Fibroblast of skin of scalp (primary cell): Measurements from ENCODE around the gene S1PR4.
"Not testable (repeated sequence)": the region's sequence is repeated elsewhere in the genome, so short reads cannot be mapped to it uniquely, and the experiment has no call there.

Source experiments
- DNase-seq: peaks from one replicate; pipeline ENCODE4 v3.0.0-alpha.2; 2013

Gene S1PR4

DNA sequence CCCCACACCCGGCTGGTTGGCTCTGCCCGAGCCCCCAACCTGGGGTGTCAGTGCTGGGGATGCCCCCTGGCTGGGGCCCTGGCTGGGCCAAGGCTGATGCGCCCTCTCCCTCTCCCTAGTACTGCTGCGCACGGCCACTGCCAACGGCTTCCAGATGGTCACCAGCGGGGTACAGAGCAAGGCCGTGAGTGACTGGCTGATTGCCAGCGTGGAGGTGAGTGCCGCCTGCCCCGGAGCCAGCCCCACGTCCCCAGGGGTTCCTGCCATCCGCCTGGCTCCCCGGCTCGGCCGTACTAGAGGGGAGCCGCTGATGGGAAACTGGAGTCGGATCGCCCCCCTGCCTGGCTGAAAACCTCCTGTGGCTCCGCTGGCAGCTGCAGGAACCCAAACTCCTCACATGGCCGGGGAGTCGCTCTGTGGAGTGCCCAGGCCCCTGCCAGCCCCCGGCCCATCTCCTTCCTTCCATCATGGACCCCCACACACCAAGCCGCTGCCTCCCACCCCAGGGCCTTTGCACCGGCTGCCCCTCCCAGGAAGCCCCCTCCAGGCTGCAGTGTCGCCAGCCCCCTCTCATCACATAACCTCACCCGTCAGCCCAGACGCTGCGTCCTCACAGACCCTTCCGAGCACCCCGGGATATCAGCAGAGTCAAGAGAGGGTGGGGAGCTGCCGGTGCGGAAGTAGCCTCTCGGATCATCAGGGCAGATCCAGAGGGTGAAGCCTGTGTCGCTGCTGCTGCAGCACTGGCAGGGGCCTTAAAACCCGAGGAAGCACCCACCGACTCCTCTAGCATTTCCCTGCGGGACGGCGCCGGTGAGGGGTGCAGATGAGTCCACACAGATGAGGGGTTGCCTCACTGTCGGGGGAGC, 17.7 kb downstream of the S1PR4 start:
- no peak for DNase-seq

DNA sequence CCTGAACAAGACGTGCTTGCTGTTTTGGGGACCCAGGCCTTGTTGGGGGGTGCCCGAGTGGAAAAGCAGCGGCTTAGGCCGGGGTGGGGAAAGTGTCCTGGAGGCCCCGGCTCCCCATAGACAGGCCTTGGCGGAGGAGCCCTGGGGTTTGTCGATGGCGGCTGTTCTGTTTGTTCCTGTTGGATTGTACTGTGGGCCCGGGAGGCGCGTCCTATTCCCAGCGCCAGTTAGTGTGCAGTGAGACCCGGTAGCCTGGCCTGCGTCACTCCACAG, 18.3 kb downstream of the S1PR4 start:
- no peak for DNase-seq

GRCh38 chr19:3198901-3199700, 20.5 kb downstream of the S1PR4 start:
- no peak for DNase-seq

DNA sequence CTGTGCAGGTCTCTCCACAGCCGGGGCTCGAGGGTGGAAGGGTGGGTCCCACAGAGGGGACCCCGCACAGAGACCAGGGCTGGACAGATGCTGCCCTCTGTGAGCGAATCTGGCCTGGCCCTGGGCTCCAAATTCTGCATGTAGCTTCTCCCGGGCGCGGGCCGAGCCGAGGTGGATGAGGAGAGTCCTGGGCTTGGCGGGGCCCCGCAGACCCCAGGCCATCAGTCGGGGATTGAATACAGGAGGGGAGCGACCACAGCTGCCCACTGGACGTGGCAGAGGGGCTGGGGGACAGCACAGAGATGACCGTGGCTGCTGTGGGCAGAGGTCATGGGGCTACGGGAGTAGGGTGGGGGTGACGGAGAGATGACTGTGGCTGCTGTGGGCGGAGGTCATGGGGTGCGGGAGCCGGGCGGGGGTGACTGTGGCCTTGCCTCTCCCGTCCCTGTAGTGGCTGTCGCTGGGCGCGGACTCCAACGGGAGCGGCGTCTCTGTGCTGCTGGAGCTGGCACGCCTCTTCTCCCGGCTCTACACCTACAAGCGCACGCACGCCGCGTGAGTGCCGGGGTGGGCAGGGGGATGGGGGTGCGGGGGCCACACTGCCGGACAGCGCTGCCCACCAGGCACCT, 22.6 kb downstream of the S1PR4 start:
- no peak for DNase-seq

GRCh38 chr19:3201911-3202310, 23.3 kb downstream of the S1PR4 start:
- DNase-seq: no peak

GRCh38 chr19:3202346-3202745, 23.8 kb downstream of the S1PR4 start:
- no peak for DNase-seq

DNA sequence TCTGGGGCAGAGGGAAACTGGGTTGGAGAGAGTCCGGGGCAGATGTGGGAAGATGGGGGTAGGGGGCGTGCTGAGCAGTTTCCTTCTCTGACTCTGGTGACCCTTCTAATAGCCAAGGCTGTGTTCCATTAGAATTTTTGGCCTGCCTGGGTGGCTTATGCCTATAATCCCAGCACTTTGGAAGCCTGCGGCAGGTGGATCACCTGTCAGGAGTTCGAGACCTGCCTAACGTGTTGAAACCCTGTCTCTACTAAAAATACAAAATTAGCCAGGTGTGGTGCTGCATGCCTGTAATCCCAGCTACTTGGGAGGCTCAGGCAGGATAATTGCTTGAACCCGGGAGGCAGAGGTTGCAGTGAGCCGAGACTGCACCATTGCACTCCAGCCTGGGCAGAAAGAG, 24.3 kb downstream of the S1PR4 start:
- not testable (repeated sequence) for DNase-seq

- no peak for DNase-seq
These were observed 25.5 kb downstream of the S1PR4 start for GRCh38 chr19:3203805-3204645.

DNA sequence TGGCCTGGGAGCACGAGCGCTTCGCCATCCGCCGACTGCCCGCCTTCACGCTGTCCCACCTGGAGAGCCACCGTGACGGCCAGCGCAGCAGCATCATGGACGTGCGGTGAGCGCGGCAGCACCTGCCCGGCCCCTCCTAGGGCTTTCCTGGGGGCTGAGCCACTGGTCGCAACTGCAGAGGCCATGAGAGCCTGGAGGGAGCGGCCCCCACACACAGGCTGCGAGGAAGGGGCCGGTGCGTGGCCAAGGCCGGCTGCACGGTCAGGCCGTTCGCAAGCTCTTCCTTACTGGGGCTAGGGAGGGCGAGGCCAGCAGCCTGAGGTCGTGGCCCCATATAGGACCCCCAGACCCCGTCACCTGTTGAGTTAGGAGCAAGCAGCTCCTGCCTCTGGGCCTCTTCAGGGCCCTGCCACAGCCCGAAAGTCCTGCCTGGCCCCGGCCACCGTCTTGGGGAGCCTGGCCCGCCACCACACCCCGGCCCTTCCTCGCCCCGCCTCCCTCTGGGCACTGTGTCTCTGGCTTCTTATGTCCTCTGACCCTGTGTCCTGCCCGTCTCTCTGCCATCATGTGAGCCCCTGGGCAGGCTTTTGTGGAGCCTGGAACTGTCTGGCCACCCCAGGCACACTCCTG, 26.2 kb downstream of the S1PR4 start:
- DNase-seq: no peak

DNA sequence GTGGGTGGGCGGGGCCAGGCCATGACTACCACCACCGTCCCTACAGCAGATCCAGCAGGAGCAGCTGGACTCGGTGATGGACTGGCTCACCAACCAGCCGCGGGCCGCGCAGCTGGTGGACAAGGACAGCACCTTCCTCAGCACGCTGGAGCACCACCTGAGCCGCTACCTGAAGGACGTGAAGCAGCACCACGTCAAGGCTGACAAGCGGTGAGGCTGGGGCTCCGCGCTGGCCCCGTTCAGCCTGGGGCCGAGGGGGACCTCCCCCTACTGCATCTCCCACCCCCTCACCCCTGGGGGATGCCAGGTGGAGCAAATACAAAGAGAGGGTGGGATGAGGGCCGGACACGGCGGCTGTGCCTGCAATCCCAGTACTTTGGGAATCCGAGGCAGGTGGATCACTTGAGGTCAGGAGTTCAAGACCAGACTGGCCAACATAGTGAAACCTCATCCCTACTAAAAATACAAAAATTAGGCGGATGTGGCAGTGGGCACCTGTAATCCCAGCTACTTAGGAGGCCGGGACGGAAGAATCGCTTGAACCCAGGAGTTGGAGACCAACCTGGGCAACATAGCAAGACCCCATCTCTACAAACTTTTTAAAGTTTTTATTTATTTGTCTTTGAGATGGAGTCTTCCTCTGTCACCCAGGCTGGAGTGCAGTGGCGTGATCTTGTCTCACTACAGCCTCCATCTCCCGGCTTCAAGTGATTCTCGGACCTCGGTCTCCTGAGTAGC, 27.8 kb downstream of the S1PR4 start:
- no peak for DNase-seq

GRCh38 chr19:3207461-3208242, 29.1 kb downstream of the S1PR4 start:
- DNase-seq: no peak

DNA sequence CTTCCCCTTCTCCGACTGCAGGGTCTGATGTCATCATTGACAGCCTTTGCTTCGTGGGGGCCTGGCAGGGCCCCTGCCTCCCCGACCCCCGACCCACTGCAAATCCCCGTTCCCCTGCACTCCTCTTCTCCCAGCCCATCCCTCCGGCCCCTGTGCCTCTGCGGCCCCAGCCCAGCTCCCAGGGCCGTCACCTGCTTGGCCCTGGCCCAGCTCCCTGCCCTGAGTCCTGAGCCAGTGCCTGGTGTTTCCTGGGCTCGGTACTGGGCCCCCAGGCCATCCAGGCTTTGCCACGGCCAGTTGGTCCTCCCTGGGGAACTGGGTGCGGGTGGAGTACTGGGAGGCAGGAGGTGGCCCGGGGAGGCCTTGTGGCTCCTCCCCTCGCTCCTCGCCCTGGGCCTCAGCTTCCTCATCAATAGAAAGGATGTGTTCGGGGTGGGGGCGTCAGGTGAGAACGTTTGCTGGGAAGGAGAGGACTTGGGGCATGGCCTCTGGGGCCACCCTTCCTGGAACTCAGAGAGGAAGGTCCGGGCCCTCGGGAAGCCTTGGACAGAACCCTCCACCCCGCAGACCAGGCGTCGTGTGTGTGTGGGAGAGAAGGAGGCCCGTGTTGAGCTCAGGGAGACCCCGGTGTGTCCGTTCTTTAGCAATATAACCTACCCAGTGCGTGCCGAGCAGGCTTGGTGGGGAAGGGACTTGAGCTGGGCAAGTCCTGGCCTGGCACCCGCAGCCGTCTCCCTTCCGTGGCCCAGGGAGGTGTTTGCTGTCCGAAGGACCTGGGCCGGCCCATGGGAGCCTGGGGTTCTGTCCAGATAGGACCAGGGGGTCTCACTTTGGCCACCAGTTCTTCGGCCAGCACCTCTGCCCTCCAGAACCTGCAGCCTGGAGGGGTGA, 30.0 kb downstream of the S1PR4 start:
- no peak for DNase-seq

DNA sequence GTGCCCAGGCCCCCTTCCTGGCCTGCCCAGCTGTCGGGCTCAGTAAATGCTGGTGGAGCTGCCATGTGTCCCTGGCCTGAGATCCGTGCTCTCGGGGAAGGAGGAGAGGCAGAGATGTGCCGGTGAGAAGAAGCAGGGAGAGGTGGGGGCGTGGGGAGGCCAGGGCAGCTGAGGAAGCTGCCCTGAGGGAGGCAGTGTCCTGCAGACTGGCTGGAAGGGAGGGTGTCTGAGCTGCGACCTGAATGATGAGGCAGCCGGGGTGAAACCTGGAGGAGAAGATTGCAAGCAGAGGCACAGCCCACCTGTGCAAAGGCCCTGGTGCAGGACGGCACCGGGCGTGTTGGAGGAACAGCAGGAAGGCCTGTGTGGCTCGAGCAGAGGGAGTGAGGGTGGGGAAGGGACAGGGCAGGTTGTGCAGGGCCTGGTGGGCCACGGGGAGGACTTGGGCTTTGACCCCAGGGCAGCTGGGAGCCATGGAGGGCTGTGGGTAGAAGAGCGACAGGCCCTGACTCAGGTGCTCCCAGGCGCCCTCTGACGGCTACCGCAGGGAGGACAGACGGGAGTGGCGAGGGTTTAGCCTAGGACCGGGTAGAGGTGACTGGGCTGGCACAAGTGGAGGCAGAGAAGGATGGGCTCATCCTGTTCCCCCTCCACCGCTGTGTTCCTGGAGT, 31.9 kb downstream of the S1PR4 start:
- DNase-seq: peak; percentile 25

DNA sequence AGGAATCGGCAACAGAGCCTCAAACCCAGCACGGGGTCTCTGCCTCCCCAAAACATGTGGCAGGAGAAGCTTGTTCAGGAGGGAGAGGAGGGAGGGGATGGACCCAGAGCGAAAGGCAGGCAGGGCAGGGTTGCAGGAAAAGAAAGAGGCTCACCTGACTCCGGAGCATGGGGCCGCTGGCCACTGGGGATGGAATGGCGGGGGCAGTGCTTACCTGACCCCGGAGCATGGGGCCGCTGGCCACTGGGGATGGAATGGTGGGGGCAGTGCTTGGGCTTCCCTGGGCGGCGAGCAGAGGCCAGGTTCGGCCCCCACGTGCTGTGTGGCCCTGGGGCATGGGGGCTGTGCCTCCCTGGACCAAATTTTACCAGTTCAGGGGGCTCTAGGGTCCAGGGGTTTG, 32.6 kb downstream of the S1PR4 start:
- DNase-seq: no peak

DNA sequence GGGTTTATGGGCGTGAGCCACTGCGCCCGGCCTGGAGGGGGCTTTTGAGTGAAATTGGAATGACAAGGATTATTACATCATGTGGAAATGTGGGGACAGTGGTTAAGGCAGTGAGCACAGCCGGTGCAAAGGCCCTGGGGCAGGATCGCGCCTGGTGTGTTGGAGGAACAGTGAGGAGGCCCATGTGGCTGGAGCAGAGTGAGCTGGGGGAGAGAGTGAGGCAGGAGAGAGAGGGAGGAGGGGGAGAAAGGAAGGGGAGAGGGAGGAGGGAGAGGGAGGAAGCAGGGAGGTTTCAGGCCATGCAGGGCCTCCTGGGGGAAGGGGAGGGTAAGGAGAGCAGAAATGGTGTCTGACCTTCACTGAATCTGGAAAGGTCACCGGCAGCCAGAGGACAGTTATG, 34.6 kb downstream of the S1PR4 start:
- DNase-seq: no peak

- no peak for DNase-seq
These were observed 38.3 kb downstream of the S1PR4 start for GRCh38 chr19:3216874-3217273.

GRCh38 chr19:3220576-3220975, 42.0 kb downstream of the S1PR4 start:
- DNase-seq: no peak

DNA sequence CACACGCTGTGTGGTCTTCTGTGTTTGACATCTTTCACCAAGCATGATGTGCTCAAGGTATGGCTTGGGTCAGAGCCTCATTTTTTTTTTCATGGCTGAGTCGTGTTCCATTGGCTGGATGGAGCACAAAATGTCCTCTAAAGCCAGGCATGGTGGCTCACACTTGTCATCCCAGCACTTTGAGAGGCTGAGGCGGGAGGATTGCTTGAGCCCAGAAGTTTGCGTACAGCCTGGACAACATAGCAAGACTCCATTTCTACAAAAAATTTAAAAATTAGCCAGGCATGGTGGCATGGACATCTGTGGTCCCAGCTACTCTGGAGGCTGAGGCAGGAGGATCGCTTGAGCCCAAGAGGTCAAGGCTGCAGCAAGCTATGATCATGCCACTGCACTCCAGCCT, 43.0 kb downstream of the S1PR4 start:
- DNase-seq: not testable (repeated sequence)

- no peak for DNase-seq
These were observed 44.1 kb downstream of the S1PR4 start for GRCh38 chr19:3222709-3223108.
